Testis (tissue), 2 donors: ENCODE data around the gene OR52J3.

Experiments
- CTCF ChIP-seq, 3 experiments: fragments of 450-650 bp in 2 of 3; fragments of 200-600 bp in 1 of 3; sonication (generic) in 1 of 3; IDR thresholded peaks; one replicate each; pipeline ENCODE4 v1.5.1; 2016 to 2019; ENCODE audit warnings: antibody characterized with exemption in 3 of 3, mild to moderate bottlenecking in 2 of 3, moderate library complexity in 1 of 3
- POLR2A ChIP-seq: fragments of 450-650 bp; IDR thresholded peaks from one replicate; pipeline ENCODE4 v1.6.1; 2017; ENCODE audit warnings: antibody characterized with exemption, mild to moderate bottlenecking, moderate library complexity

DNA sequence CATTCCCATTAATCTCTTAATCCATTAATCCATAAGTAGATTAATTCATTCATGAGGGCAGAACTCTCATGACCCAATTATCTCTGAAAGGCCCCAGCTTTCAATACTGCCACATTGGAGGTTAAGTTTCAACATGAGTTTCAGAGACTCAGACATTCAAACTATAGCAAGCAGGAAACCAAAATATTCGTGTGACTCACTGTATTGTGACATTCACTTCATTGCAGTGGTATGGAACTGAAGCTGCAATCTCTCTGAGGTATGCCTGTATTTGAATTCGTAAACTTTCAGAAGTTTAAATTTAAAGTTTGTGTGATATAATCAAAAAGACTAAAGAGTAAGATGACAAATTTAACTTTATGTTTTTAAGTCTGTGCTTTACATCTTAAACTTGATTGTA is 2.9 kb upstream of the OR52J3 start:
- TF ChIP-seq CTCF (IDR thresholded peaks at IDR 0.05) (no peak), POLR2A (no peak)
